Suprapubic skin (tissue), 4 donors: ENCODE results near the gene LRRC27. TPM values are rescaled to one million over a fixed set of nuclear protein-coding genes. Genes with fewer than 3 reads are reported as not detected.

Experiments used
- DNase-seq, 2 donors: peaks; one replicate each; pipeline ENCODE4 v3.0.0-alpha.2; 2019; ENCODE audit warnings: low spot score in 2 of 2
- H3K27ac ChIP-seq: fragments of 200-600 bp; sonication (generic); one replicate; pipeline ENCODE4 v1.5.1; 2019
- H3K27me3 ChIP-seq: fragments of 200-600 bp; sonication (generic); one replicate; pipeline ENCODE4 v1.5.1; 2019
- H3K36me3 ChIP-seq: fragments of 200-600 bp; sonication (generic); one replicate; pipeline ENCODE4 v1.5.1; 2019
- H3K4me1 ChIP-seq: fragments of 200-600 bp; sonication (generic); one replicate; pipeline ENCODE4 v1.5.1; 2019
- H3K4me3 ChIP-seq: fragments of 200-600 bp; sonication (generic); one replicate; pipeline ENCODE4 v1.5.1; 2019; ENCODE audit warnings: mild to moderate bottlenecking
- H3K9me3 ChIP-seq: fragments of 200-600 bp; sonication (generic); one replicate; pipeline ENCODE4 v1.5.1; 2019
- CTCF ChIP-seq, 2 donors: fragments of 200-600 bp in 1 of 2; fragments of 450-650 bp in 1 of 2; sonication (generic) in 1 of 2; IDR thresholded peaks; one replicate each; pipeline ENCODE4 v1.5.1; 2016 to 2019; ENCODE audit warnings: antibody characterized with exemption in 2 of 2, mild to moderate bottlenecking in 1 of 2, moderate library complexity in 1 of 2
- EP300 ChIP-seq: sonication (generic); formaldehyde crosslinking; IDR thresholded peaks from one replicate; pipeline ENCODE4 v1.6.1; 2017; ENCODE audit warnings: antibody characterized with exemption
- POLR2A ChIP-seq, 2 donors: fragments of 450-650 bp; IDR thresholded peaks; one replicate each; pipeline ENCODE4 v1.6.1; 2017; ENCODE audit warnings: antibody characterized with exemption in 2 of 2, mild to moderate bottlenecking in 2 of 2, moderate library complexity in 2 of 2
- POLR2AphosphoS5 ChIP-seq, 3 donors: sonication (generic); formaldehyde crosslinking; IDR thresholded peaks; one replicate each; pipeline ENCODE4 v1.6.1; 2017; ENCODE audit warnings: antibody characterized with exemption in 3 of 3
- WGBS: methylation state at CpG from one replicate; pipeline ENCODE4 v1.1.5; 2018; 5-methylcytosine and 5-hydroxymethylcytosine counted together
- total RNA-seq, 4 donors: library from RNA; depleted of rRNA; stranded (reverse); fragments of >200 nt; gene quantifications; one replicate each; pipeline ENCODE4 v1.1.0, GENCODE V29; 2016

Gene LRRC27
- total RNA-seq, 4 donors from 2014 or later = 6.6 to 13.1 (median 7.1) TPM

- TF ChIP-seq POLR2A (IDR thresholded peaks at IDR 0.05) (no peak), POLR2AphosphoS5 (IDR thresholded peaks at IDR 0.05) (no peak), EP300 (no peak), CTCF (IDR thresholded peaks at IDR 0.05) (no peak)
- H3K9me3 ChIP-seq = no peaks in the 10 kb centered on the region
- H3K4me3 ChIP-seq = no peak overlapping the region
- H3K36me3 ChIP-seq = peaks cover 23% of the 10 kb centered on the region
- DNase-seq = no peak
- peaks cover 72% of the 10 kb centered on the region for H3K4me1 ChIP-seq
- H3K27me3 ChIP-seq = no peaks in the 10 kb centered on the region
- no peak overlapping the region for H3K27ac ChIP-seq
- WGBS = 89% methylated on average over 18 of the region's 24 CpGs
Observed at GRCh38 chr10:132402781-132403241, 70.8 kb downstream of the LRRC27 start.

GRCh38 chr10:132403511-132404168 is 71.6 kb downstream of the LRRC27 start:
- Histone ChIP-seq H3K36me3 (peaks cover 23% of the 10 kb centered on the region), H3K27me3 (no peaks in the 10 kb centered on the region), H3K9me3 (no peaks in the 10 kb centered on the region), H3K4me1 (peaks cover 72% of the 10 kb centered on the region), H3K4me3 (no peak overlapping the region), H3K27ac (no peak overlapping the region)
- no peak for DNase-seq
- TF ChIP-seq EP300 = no peak
- TF ChIP-seq POLR2AphosphoS5 (IDR thresholded peaks at IDR 0.05) = no peak
- TF ChIP-seq POLR2A (IDR thresholded peaks at IDR 0.05) = no peak
- no peak for TF ChIP-seq CTCF (IDR thresholded peaks at IDR 0.05)
- 93% methylated on average over 2 of the region's 25 CpGs for WGBS

GRCh38 chr10:132404169-132404880 is 72.3 kb downstream of the LRRC27 start:
- H3K4me1 ChIP-seq = peaks cover 72% of the 10 kb centered on the region
- no peak overlapping the region for H3K4me3 ChIP-seq
- H3K9me3 ChIP-seq = no peaks in the 10 kb centered on the region
- no peak for TF ChIP-seq POLR2A (IDR thresholded peaks at IDR 0.05)
- no peak for TF ChIP-seq CTCF (IDR thresholded peaks at IDR 0.05)
- no peak for TF ChIP-seq POLR2AphosphoS5 (IDR thresholded peaks at IDR 0.05)
- no peak for TF ChIP-seq EP300
- H3K36me3 ChIP-seq = peaks cover 23% of the 10 kb centered on the region
- H3K27me3 ChIP-seq = no peaks in the 10 kb centered on the region
- 89% methylated on average over 12 of the region's 32 CpGs for WGBS
- DNase-seq = no peak
- no peak overlapping the region for H3K27ac ChIP-seq

- 92% methylated on average over 48 of the region's 54 CpGs for whole genome bisulfite sequencing
- Histone ChIP-seq H3K4me1 (peaks cover 72% of the 10 kb centered on the region), H3K4me3 (no peak overlapping the region), H3K27ac (no peak overlapping the region), H3K36me3 (peaks cover 23% of the 10 kb centered on the region), H3K9me3 (no peaks in the 10 kb centered on the region), H3K27me3 (no peaks in the 10 kb centered on the region)
- no peak for TF ChIP-seq POLR2AphosphoS5 (IDR thresholded peaks at IDR 0.05)
- no peak for TF ChIP-seq POLR2A (IDR thresholded peaks at IDR 0.05)
- no peak for TF ChIP-seq CTCF (IDR thresholded peaks at IDR 0.05)
- TF ChIP-seq EP300 = no peak
- DNase-seq = no peak
Observed at GRCh38 chr10:132404911-132405462, 73.0 kb downstream of the LRRC27 start.

- TF ChIP-seq CTCF (IDR thresholded peaks at IDR 0.05) = no peak
- no peak for TF ChIP-seq POLR2A (IDR thresholded peaks at IDR 0.05)
- TF ChIP-seq POLR2AphosphoS5 (IDR thresholded peaks at IDR 0.05) = no peak
- TF ChIP-seq EP300 = no peak
- Histone ChIP-seq H3K4me3 (no peak overlapping the region), H3K9me3 (no peaks in the 10 kb centered on the region), H3K27ac (no peak overlapping the region), H3K36me3 (peaks cover 23% of the 10 kb centered on the region), H3K4me1 (peaks cover 72% of the 10 kb centered on the region), H3K27me3 (no peaks in the 10 kb centered on the region)
- no peak for DNase-seq
- WGBS = 97% methylated on average over 16 of the region's 53 CpGs
Observed at GRCh38 chr10:132405463-132405991, 73.5 kb downstream of the LRRC27 start.
